ENCODE measurements around the gene TNIK. TPM values are rescaled to one million over a fixed set of nuclear protein-coding genes. Genes with fewer than 3 reads are reported as not detected.

Gene TNIK
- total and polyA plus RNA-seq, 4 donors = 3.7 to 9.8 (median 5.2) TPM

DNA sequence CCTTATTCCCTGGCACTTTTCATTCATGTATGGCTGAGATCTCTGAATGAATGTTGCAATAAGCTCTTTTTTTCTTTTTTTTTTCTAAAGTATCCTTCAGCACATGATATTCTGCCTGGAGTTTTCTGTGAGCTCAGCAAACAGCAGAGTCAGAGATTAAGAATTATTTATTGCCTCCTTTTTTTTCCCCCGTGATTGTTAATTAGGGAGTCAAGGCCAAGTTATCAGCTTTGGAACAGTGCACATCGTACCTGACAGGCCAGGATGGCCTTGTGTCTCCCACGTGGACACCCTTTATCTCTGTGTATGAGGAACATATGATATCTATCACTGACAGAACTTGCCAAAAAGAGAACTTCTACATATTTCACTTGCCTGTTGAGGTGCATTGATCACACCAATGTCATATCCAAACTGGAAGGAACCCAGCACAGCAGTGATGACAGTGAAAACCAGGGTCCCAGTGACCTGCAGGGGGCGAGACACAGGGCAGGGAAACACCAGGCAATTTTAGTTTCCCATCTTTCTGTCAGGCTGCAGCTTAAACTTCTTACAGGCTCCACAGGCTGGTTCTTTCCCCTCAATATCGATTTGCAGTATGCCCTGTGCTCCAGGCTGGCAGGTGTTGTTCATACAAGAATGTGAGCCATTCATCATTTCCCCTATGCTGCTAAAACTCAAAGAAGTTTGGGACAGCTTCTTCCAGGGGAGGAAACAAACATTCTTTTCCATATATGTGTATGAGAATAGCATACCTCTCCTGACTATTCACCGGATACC, 441.9 kb downstream of the TNIK start (continued):
- TF ChIP-seq, protein P1, sequence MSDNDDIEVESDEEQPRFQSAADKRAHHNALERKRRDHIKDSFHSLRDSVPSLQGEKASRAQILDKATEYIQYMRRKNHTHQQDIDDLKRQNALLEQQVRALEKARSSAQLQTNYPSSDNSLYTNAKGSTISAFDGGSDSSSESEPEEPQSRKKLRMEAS (IDR thresholded peaks at IDR 0.05) = no peak
- TF ChIP-seq, protein P2, sequence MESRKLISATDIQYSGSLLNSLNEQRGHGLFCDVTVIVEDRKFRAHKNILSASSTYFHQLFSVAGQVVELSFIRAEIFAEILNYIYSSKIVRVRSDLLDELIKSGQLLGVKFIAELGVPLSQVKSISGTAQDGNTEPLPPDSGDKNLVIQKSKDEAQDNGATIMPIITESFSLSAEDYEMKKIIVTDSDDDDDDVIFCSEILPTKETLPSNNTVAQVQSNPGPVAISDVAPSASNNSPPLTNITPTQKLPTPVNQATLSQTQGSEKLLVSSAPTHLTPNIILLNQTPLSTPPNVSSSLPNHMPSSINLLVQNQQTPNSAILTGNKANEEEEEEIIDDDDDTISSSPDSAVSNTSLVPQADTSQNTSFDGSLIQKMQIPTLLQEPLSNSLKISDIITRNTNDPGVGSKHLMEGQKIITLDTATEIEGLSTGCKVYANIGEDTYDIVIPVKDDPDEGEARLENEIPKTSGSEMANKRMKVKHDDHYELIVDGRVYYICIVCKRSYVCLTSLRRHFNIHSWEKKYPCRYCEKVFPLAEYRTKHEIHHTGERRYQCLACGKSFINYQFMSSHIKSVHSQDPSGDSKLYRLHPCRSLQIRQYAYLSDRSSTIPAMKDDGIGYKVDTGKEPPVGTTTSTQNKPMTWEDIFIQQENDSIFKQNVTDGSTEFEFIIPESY (IDR thresholded peaks at IDR 0.05) = no peak
- TF ChIP-seq GABPA (IDR thresholded peaks at IDR 0.05 in 1 of 2, conservative IDR thresholded peaks at IDR 0.05 in 1 of 2) (no peak), RXRA (IDR thresholded peaks at IDR 0.05) (peak in 1 of 2 donors; percentile 20), NR2F2 (IDR thresholded peaks at IDR 0.05) (no peak), TAF1 (conservative IDR thresholded peaks at IDR 0.05) (no peak), HNF4A (conservative IDR thresholded peaks at IDR 0.05) (peak in 1 of 2 donors; percentile 3), JUND (IDR thresholded peaks at IDR 0.05) (no peak), EGR1 (IDR thresholded peaks at IDR 0.05; ENCODE audit: low read depth in 2 of 2) (no peak)

DNA sequence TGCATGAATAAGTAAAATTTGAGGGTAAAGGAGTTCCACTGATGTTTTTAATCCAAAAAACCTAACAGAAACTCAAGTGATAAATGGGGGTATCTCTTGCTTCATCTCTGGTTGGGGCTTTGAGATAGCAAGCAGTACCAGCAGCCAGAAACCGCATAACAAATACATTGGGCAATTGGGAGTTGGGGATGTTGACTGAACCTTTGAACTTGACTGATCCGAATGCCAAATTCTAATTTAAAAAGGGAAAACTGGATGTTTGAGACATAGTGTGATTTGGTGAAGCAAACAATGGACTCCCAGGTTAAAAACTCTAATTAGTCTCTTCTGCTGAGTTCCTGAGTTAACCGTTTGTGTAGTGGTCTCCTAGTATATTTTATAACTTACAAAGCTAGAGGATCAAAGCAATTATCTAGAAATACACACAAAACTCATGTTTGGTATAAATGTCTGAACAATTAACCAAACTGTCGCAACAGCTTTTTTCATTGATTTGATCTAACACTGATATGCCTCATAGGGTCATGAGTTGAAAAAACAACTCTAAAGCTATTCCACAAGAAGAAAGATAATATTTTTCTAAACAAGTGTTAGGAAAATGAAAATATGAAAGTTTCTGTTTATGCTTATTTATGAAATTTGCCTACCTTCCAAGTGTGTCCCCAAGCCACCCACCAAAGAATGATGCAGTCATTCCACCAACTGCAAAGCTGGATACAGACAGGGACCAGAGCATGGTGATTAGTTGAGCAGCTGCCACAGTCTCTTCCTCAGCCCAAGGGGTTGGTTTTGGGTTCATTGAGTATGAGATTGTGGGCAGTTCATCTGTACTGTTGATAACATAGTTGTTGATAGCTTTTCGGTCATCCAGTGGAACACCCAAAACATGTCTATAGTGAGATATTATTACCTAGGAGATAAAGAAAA, 446.1 kb downstream of the TNIK start:
- 33% methylated on average over 5 of the region's 5 CpGs for WGBS
- Histone ChIP-seq H3K4me1 (ENCODE audit: control insufficient read depth in 4 of 4, insufficient read depth in 4 of 4, low read length in 3 of 4) (peaks cover 10 to 83% (median 73%) of the 10 kb centered on the region in 4 donors), H3K36me3 (ENCODE audit: control insufficient read depth in 4 of 4, insufficient read depth in 3 of 4, low read depth in 1 of 4, low read length in 3 of 4) (peaks cover 0 to 42% (median 14%) of the 10 kb centered on the region in 4 donors)

More for the DNA sequence above, 446.1 kb downstream of the TNIK start:
- no peak for DNase-seq (ENCODE audit: low spot score)
- peak overlapping the region; percentile 63 to 71 for H3K27ac ChIP-seq (ENCODE audit: low read depth in 1 of 2, low read length in 2 of 2)
- H3K9ac ChIP-seq (ENCODE audit: low read depth in 1 of 2, low read length in 2 of 2) = no peak overlapping the region
- H3K9me3 ChIP-seq (ENCODE audit: control insufficient read depth in 4 of 4, low read length in 3 of 4) = no peaks in the 10 kb centered on the region
- no peak overlapping the region for H3K4me3 ChIP-seq (ENCODE audit: low read depth in 1 of 3, low read length in 3 of 3)
- H3K27me3 ChIP-seq (ENCODE audit: control insufficient read depth in 4 of 4, insufficient read depth in 4 of 4, low read length in 3 of 4) = no peaks in the 10 kb centered on the region
- peak; percentile 95 for TF ChIP-seq FOXA1 (IDR thresholded peaks at IDR 0.05)
- TF ChIP-seq HNF4G (IDR thresholded peaks at IDR 0.05) = peak; percentile 52
- TF ChIP-seq, protein P3, sequence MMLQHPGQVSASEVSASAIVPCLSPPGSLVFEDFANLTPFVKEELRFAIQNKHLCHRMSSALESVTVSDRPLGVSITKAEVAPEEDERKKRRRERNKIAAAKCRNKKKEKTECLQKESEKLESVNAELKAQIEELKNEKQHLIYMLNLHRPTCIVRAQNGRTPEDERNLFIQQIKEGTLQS (IDR thresholded peaks at IDR 0.05) = peak; percentile 65
- peak; percentile 79 for TF ChIP-seq YY1 (IDR thresholded peaks at IDR 0.05)
- TF ChIP-seq, protein P2 (IDR thresholded peaks at IDR 0.05) = peak; percentile 68
- TF ChIP-seq TAF1 (conservative IDR thresholded peaks at IDR 0.05) = no peak
- TF ChIP-seq GABPA (IDR thresholded peaks at IDR 0.05 in 1 of 2, conservative IDR thresholded peaks at IDR 0.05 in 1 of 2) = no peak
- peak; percentile 42 to 46 for TF ChIP-seq RAD21 (IDR thresholded peaks at IDR 0.05)
- TF ChIP-seq FOXA2 (IDR thresholded peaks at IDR 0.05) = peak; percentile 94
- TF ChIP-seq HNF4A (conservative IDR thresholded peaks at IDR 0.05) = peak; percentile 86 to 92
- TF ChIP-seq, protein P4, sequence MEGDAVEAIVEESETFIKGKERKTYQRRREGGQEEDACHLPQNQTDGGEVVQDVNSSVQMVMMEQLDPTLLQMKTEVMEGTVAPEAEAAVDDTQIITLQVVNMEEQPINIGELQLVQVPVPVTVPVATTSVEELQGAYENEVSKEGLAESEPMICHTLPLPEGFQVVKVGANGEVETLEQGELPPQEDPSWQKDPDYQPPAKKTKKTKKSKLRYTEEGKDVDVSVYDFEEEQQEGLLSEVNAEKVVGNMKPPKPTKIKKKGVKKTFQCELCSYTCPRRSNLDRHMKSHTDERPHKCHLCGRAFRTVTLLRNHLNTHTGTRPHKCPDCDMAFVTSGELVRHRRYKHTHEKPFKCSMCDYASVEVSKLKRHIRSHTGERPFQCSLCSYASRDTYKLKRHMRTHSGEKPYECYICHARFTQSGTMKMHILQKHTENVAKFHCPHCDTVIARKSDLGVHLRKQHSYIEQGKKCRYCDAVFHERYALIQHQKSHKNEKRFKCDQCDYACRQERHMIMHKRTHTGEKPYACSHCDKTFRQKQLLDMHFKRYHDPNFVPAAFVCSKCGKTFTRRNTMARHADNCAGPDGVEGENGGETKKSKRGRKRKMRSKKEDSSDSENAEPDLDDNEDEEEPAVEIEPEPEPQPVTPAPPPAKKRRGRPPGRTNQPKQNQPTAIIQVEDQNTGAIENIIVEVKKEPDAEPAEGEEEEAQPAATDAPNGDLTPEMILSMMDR (IDR thresholded peaks at IDR 0.05; ENCODE audit: low read depth, low read length, missing input control) = no peak
- peak; percentile 88 for TF ChIP-seq NR2F2 (IDR thresholded peaks at IDR 0.05)
- peak; percentile 67 to 86 for TF ChIP-seq RXRA (IDR thresholded peaks at IDR 0.05)
- no peak for TF ChIP-seq EGR1 (IDR thresholded peaks at IDR 0.05; ENCODE audit: low read depth in 2 of 2)
- peak; percentile 85 for TF ChIP-seq SP1 (IDR thresholded peaks at IDR 0.05)
- TF ChIP-seq, protein P1 (IDR thresholded peaks at IDR 0.05) = peak; percentile 72
- TF ChIP-seq, protein P5, sequence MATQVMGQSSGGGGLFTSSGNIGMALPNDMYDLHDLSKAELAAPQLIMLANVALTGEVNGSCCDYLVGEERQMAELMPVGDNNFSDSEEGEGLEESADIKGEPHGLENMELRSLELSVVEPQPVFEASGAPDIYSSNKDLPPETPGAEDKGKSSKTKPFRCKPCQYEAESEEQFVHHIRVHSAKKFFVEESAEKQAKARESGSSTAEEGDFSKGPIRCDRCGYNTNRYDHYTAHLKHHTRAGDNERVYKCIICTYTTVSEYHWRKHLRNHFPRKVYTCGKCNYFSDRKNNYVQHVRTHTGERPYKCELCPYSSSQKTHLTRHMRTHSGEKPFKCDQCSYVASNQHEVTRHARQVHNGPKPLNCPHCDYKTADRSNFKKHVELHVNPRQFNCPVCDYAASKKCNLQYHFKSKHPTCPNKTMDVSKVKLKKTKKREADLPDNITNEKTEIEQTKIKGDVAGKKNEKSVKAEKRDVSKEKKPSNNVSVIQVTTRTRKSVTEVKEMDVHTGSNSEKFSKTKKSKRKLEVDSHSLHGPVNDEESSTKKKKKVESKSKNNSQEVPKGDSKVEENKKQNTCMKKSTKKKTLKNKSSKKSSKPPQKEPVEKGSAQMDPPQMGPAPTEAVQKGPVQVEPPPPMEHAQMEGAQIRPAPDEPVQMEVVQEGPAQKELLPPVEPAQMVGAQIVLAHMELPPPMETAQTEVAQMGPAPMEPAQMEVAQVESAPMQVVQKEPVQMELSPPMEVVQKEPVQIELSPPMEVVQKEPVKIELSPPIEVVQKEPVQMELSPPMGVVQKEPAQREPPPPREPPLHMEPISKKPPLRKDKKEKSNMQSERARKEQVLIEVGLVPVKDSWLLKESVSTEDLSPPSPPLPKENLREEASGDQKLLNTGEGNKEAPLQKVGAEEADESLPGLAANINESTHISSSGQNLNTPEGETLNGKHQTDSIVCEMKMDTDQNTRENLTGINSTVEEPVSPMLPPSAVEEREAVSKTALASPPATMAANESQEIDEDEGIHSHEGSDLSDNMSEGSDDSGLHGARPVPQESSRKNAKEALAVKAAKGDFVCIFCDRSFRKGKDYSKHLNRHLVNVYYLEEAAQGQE (IDR thresholded peaks at IDR 0.05) = peak; percentile 45
- TF ChIP-seq JUND (IDR thresholded peaks at IDR 0.05) = peak; percentile 44 to 79
